ENCODE results near the gene DYNLT2. TPM values are rescaled to one million over a fixed set of nuclear protein-coding genes. Genes with fewer than 3 reads are reported as not detected.

DYNLT2 gene
- total and polyA plus RNA-seq, 2 of the 13 experiments (the other 11 are each of a cell fraction or from before 2014, with no cell fraction given): 2.1 to 4.3 TPM

- no peak for TF ChIP-seq ZBTB1 (CRISPR knock-in tag; IDR thresholded peaks at IDR 0.05; ENCODE audit: borderline replicate concordance)
- no peak for TF ChIP-seq SMYD3 (CRISPR knock-in tag; IDR thresholded peaks at IDR 0.05)
- TF ChIP-seq ELK4 (CRISPR knock-in tag; IDR thresholded peaks at IDR 0.05; ENCODE audit: borderline replicate concordance): no peak
- TF ChIP-seq ARNT (IDR thresholded peaks at IDR 0.05): no peak
- TF ChIP-seq EED (CRISPR knock-in tag; IDR thresholded peaks at IDR 0.05): no peak
- no peak for TF ChIP-seq DDIT3 (CRISPR knock-in tag; IDR thresholded peaks at IDR 0.05)
- no peak for TF ChIP-seq ZSCAN9 (CRISPR knock-in tag; IDR thresholded peaks at IDR 0.05; ENCODE audit: borderline replicate concordance)
- TF ChIP-seq ZNF646 (CRISPR knock-in tag; IDR thresholded peaks at IDR 0.05): no peak
- TF ChIP-seq ARID3A (IDR thresholded peaks at IDR 0.05; ENCODE audit: low read depth, low read length): no peak
- no peak for TF ChIP-seq PTBP1 (IDR thresholded peaks at IDR 0.05; ENCODE audit: low read depth, low read length, poor library complexity, severe bottlenecking)
- no peak for TF ChIP-seq ZNF354B (CRISPR knock-in tag; IDR thresholded peaks at IDR 0.05)
- TF ChIP-seq CBX1 (IDR thresholded peaks at IDR 0.05; ENCODE audit: low read depth): no peak
- no peak for TF ChIP-seq ZNF432 (CRISPR knock-in tag; IDR thresholded peaks at IDR 0.05; ENCODE audit: borderline replicate concordance)
These were observed 23.0 kb upstream of the DYNLT2 start (continued) for GRCh38 chr6:169774347-169774746.

All from HepG2 (cell line).